HG03457 (cell line): ENCODE results near the gene PLCG1.

Experiments used
- ATAC-seq: cut with Tn5 transposase; IDR thresholded peaks from one replicate; pipeline ENCODE4 v1.9.1; 2021; ENCODE audit warnings: moderate number of reproducible peaks; ENCODE audit not compliant: unreplicated experiment

Gene PLCG1

GRCh38 chr20:41176711-41177552, 39.6 kb downstream of the PLCG1 start:
- ATAC-seq: no peak

GRCh38 chr20:41177636-41178035, 40.3 kb downstream of the PLCG1 start:
- no peak for ATAC-seq

- no peak for ATAC-seq
Observed at GRCh38 chr20:41178495-41178894, 41.2 kb downstream of the PLCG1 start.

GRCh38 chr20:41178904-41179432, 41.6 kb downstream of the PLCG1 start:
- ATAC-seq: no peak

GRCh38 chr20:41179961-41180360, 42.6 kb downstream of the PLCG1 start:
- ATAC-seq: no peak

- ATAC-seq: no peak
Observed at GRCh38 chr20:41180599-41181333, 43.4 kb downstream of the PLCG1 start.

- ATAC-seq: no peak
Observed at GRCh38 chr20:41181567-41181966, 44.2 kb downstream of the PLCG1 start.

GRCh38 chr20:41182296-41183212, 45.2 kb downstream of the PLCG1 start:
- no peak for ATAC-seq

- no peak for ATAC-seq
Observed at GRCh38 chr20:41183391-41183790, 46.0 kb downstream of the PLCG1 start.

GRCh38 chr20:41183831-41184230, 46.5 kb downstream of the PLCG1 start:
- no peak for ATAC-seq

GRCh38 chr20:41185013-41185757, 47.8 kb downstream of the PLCG1 start:
- no peak for ATAC-seq

GRCh38 chr20:41187668-41188067, 50.3 kb downstream of the PLCG1 start:
- no peak for ATAC-seq

- no peak for ATAC-seq
Observed at GRCh38 chr20:41191562-41192500, 54.5 kb downstream of the PLCG1 start.

GRCh38 chr20:41192575-41192974, 55.2 kb downstream of the PLCG1 start:
- ATAC-seq: no peak

GRCh38 chr20:41196653-41197225, 59.4 kb downstream of the PLCG1 start:
- ATAC-seq: no peak

- no peak for ATAC-seq
Observed at GRCh38 chr20:41198443-41198842, 61.1 kb downstream of the PLCG1 start.

GRCh38 chr20:41200446-41201202, 63.3 kb downstream of the PLCG1 start:
- no peak for ATAC-seq

GRCh38 chr20:41201760-41202159, 64.4 kb downstream of the PLCG1 start:
- ATAC-seq: no peak
